Central memory CD8-positive, alpha-beta T cell (primary cell): ENCODE data around the gene BIN1.

Source experiments
- ATAC-seq: fragments of 150-1000 bp; cut with Tn5 transposase; replicated peaks from 2 replicates; pipeline ENCODE4 v1.10.0; 2022; ENCODE audit warnings: mild to moderate bottlenecking, moderate FRiP score, moderate number of reproducible peaks; ENCODE audit not compliant: poor library complexity, severe bottlenecking; ENCODE audit errors: extremely low read depth
- DNase-seq, 2 donors: peaks; one replicate each; pipeline ENCODE4 v3.0.0; 2021; ENCODE audit warnings: low spot score in 2 of 2
- H3K27ac Mint-ChIP-seq: one replicate; pipeline ENCODE4 v1.8.0; 2022; ENCODE audit warnings: low read depth, mild to moderate bottlenecking, moderate library complexity, mixed read lengths
- H3K27me3 Mint-ChIP-seq: one replicate; pipeline ENCODE4 v1.8.0; 2022; ENCODE audit warnings: mixed read lengths
- H3K36me3 Mint-ChIP-seq: one replicate; pipeline ENCODE4 v1.8.0; 2022; ENCODE audit warnings: mild to moderate bottlenecking, moderate library complexity, mixed read lengths; ENCODE audit not compliant: insufficient read depth
- H3K4me1 Mint-ChIP-seq: one replicate; pipeline ENCODE4 v1.8.0; 2022; ENCODE audit warnings: mixed read lengths
- H3K4me3 Mint-ChIP-seq: one replicate; pipeline ENCODE4 v1.8.0; 2022; ENCODE audit warnings: mild to moderate bottlenecking, moderate library complexity, mixed read lengths
- H3K9me3 Mint-ChIP-seq: one replicate; pipeline ENCODE4 v1.8.0; 2022; ENCODE audit warnings: mixed read lengths

The BIN1 gene

DNA sequence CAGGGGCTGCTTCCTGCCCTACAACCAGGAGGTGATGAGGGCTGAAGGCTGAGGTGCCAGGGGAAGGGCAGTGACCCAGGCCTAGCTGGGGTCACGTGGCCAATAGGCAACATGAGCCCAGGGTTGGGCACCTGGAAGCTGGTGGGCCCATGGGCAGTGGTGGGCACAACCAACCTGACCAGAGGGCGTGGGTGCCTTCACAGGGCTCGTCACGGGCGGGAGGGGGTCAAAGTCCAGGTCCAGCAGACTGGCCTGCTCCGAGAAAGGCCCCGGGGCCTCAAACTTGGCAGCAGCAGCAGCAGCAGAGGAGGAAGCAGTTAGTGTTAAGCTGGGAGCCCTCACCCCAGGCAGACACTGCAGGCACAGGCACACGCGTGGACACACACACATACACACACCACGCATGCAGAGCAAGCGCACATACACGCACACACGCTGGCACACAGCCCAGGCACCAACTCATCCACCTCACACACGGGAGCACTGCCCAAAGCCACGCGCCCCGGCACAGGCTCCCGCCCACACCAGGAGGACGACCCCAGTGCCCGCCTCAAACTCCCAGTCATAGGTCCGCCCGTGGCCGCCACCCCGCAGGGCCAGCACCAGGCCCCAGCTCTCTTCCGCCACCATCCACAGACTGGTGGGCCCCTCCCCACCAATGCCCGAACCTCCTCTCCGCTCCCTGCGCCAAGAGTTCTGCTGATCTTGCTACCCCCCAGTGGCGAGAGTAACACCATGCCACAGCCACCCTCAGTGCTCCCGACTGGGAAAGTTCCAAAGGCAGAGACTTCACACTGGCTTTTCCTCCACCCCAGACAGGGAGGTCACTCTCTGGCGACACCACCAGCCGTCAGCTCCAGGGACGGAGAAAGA is 53.0 kb downstream of the BIN1 start:
- H3K36me3 Mint-ChIP-seq: peaks cover 16% of the 10 kb centered on the region
- peak overlapping the region; percentile 23 for H3K27ac Mint-ChIP-seq
- H3K4me3 Mint-ChIP-seq: no peak overlapping the region
- no peaks in the 10 kb centered on the region for H3K9me3 Mint-ChIP-seq
- H3K4me1 Mint-ChIP-seq: peaks cover 45% of the 10 kb centered on the region
- DNase-seq: no peak
- ATAC-seq: no peak
- H3K27me3 Mint-ChIP-seq: no peaks in the 10 kb centered on the region

DNA sequence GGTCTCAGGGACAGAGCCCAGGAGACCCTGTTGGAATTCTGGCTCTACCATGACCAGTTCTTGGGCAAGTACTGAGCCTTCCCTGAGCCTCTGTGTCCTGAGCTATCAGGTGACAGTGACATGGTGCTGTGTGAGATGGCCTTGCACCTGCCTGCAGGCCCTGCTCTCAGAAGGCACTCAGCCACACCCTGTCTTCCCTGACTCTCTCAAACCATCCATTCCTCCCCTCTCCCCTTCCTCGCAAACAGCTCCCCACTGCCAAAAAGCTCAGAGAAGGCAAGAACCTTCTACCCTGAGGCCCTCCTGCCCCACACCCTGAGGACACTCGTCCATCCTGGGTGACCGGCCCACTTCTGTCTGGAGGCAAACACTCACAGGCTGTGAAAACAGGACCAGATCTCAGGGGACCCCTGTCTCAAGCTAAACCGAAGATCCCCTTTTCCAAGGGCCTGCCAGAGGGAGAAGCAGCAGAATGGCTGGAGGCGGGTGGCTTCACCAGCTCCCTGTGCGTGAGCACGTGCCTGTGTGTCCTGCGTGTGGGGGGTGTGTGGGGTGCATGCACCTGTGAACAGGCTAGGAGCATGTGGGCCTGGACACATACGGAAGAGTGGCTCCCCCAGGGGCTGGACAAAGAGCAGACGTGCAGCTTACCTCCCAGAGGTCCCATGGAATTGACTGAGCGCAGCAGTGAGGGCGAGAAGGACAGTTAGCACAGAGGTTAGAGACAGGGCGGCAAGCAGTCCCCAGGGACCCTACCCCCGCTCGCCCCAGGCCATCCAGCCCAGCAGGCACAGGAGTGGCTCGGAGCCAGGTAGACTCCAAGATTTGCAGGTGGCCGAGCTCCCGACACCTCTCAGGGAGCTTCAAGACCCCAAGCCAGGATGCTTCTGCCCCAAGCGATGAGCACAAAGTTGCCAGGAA is 53.9 kb downstream of the BIN1 start:
- H3K36me3 Mint-ChIP-seq: peaks cover 18% of the 10 kb centered on the region
- H3K4me3 Mint-ChIP-seq: no peak overlapping the region
- DNase-seq: no peak
- no peaks in the 10 kb centered on the region for H3K9me3 Mint-ChIP-seq
- no peak for ATAC-seq
- H3K27ac Mint-ChIP-seq: peak overlapping the region; percentile 23
- peaks cover 45% of the 10 kb centered on the region for H3K4me1 Mint-ChIP-seq
- H3K27me3 Mint-ChIP-seq: no peaks in the 10 kb centered on the region

- H3K9me3 Mint-ChIP-seq: no peaks in the 10 kb centered on the region
- no peak overlapping the region for H3K4me3 Mint-ChIP-seq
- peaks cover 38% of the 10 kb centered on the region for H3K4me1 Mint-ChIP-seq
- H3K27me3 Mint-ChIP-seq: no peaks in the 10 kb centered on the region
- no peak for DNase-seq
- ATAC-seq: no peak
- peaks cover 18% of the 10 kb centered on the region for H3K36me3 Mint-ChIP-seq
- H3K27ac Mint-ChIP-seq: no peak overlapping the region
These were observed 54.7 kb downstream of the BIN1 start for GRCh38 chr2:127052057-127052770.

GRCh38 chr2:127051116-127052056 is 55.6 kb downstream of the BIN1 start:
- Mint-ChIP-seq H3K27me3 (no peaks in the 10 kb centered on the region), H3K4me3 (no peak overlapping the region), H3K4me1 (peaks cover 37% of the 10 kb centered on the region), H3K36me3 (peaks cover 21% of the 10 kb centered on the region), H3K9me3 (no peaks in the 10 kb centered on the region), H3K27ac (no peak overlapping the region)
- no peak for DNase-seq
- ATAC-seq: no peak

DNA sequence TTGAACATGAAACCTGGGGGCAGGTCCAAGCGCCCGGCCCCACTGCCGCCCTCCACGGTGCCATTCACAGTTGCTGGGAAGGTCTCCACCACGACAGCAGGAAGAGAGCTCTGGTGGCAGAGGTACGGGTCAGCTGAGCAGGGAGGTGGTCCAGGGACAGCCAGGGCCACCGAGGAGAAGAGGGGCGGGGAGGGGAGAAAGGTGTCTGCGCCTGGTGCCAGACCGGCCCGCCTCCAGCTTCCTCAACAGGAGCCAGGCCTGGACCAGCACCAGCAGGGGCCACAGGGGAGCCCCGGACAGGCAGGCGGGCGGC is 56.2 kb downstream of the BIN1 start:
- H3K36me3 Mint-ChIP-seq: peaks cover 21% of the 10 kb centered on the region
- peaks cover 33% of the 10 kb centered on the region for H3K4me1 Mint-ChIP-seq
- no peak overlapping the region for H3K27ac Mint-ChIP-seq
- DNase-seq (no peak), ATAC-seq (no peak)
- no peak overlapping the region for H3K4me3 Mint-ChIP-seq
- H3K27me3 Mint-ChIP-seq: no peaks in the 10 kb centered on the region
- no peaks in the 10 kb centered on the region for H3K9me3 Mint-ChIP-seq

GRCh38 chr2:127049927-127050802 is 56.8 kb downstream of the BIN1 start:
- H3K4me3 Mint-ChIP-seq: no peak overlapping the region
- peak overlapping the region; percentile 32 for H3K27ac Mint-ChIP-seq
- peaks cover 33% of the 10 kb centered on the region for H3K4me1 Mint-ChIP-seq
- ATAC-seq (peak; percentile 52), DNase-seq (peak; percentile 40 to 63)
- H3K36me3 Mint-ChIP-seq: peaks cover 21% of the 10 kb centered on the region
- H3K9me3 Mint-ChIP-seq: no peaks in the 10 kb centered on the region
- no peaks in the 10 kb centered on the region for H3K27me3 Mint-ChIP-seq

DNA sequence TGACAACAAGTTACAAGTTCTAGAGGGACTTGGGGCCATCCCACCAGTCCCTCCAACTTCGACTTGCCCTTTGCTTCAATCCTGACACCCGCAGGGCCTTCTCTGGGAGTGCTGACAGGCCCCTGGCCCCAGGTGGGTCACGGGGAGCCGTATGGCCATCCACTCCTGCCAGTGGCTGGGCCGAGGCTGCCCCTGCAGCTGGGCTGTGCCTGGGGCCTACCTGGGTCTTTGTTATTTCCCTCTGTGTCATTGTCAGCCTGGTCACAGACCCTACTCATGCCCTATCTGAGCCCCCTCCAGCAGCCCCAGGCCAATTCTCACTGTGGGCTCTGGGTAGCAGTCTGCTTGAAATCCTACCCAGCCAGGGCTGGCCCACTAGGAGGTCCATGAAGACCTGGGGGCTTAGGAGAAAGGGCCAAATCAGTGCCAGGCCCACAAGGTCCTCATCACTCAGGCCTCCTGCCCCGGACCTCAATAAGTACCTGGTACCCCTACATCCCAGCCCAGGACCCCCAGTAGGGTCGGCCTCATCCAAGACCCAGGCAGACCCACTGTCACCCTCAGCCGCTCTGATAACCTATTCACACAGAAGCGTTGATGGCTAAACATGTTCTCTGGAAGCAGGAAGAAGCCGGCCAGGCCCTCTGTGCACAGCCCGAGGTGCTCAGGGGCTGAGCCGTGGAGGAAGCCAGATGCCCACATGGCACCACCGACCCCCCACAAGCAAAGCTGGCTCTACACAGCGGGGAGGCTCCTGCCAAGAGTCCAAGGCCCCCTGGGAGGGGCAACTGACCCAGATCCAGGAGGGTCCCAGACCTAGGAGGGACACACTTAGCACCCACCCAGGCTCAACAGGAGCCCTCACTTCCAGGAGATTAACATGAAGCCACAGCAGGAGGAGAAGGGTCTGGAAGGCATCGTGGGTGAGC is 57.7 kb downstream of the BIN1 start:
- H3K4me1 Mint-ChIP-seq: peaks cover 30% of the 10 kb centered on the region
- no peak for DNase-seq
- no peaks in the 10 kb centered on the region for H3K9me3 Mint-ChIP-seq
- ATAC-seq: no peak
- no peak overlapping the region for H3K4me3 Mint-ChIP-seq
- peaks cover 17% of the 10 kb centered on the region for H3K36me3 Mint-ChIP-seq
- no peak overlapping the region for H3K27ac Mint-ChIP-seq
- H3K27me3 Mint-ChIP-seq: no peaks in the 10 kb centered on the region

DNA sequence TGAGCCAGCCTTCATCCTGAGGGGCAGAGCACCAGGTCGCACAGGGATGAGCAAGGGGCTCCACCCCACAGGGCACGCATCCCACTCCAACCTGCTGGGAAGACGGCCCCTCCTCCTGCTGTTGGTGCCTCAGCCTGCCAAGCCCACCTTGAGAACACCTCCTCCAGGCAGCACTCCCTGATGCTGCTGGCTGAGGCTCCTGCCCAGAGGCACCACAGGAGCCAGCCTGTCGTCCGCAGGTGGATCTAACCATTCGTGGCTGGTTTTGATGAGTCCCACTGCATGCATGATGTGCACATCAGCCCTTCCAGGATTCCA is 58.4 kb downstream of the BIN1 start:
- peaks cover 28% of the 10 kb centered on the region for H3K4me1 Mint-ChIP-seq
- no peak for ATAC-seq
- no peaks in the 10 kb centered on the region for H3K9me3 Mint-ChIP-seq
- H3K27me3 Mint-ChIP-seq: no peaks in the 10 kb centered on the region
- no peak overlapping the region for H3K27ac Mint-ChIP-seq
- DNase-seq: no peak
- no peak overlapping the region for H3K4me3 Mint-ChIP-seq
- peaks cover 17% of the 10 kb centered on the region for H3K36me3 Mint-ChIP-seq

GRCh38 chr2:127047716-127048617 is 59.0 kb downstream of the BIN1 start:
- Mint-ChIP-seq H3K9me3 (no peaks in the 10 kb centered on the region), H3K36me3 (peaks cover 16% of the 10 kb centered on the region), H3K4me3 (no peak overlapping the region), H3K27me3 (no peaks in the 10 kb centered on the region), H3K4me1 (peaks cover 24% of the 10 kb centered on the region), H3K27ac (no peak overlapping the region)
- ATAC-seq (no peak), DNase-seq (no peak)

- Mint-ChIP-seq H3K4me1 (peaks cover 18% of the 10 kb centered on the region), H3K4me3 (no peak overlapping the region), H3K36me3 (peaks cover 16% of the 10 kb centered on the region), H3K27me3 (no peaks in the 10 kb centered on the region), H3K27ac (peak overlapping the region; percentile 7), H3K9me3 (no peaks in the 10 kb centered on the region)
- DNase-seq: no peak
- no peak for ATAC-seq
These were observed 59.9 kb downstream of the BIN1 start for GRCh38 chr2:127047054-127047453.
